Activated CD4-positive, CD25-positive, alpha-beta regulatory T cell (primary cell): Measurements from ENCODE around the gene RICTOR.
"Not testable (repeated sequence)": the region's sequence is repeated elsewhere in the genome, so short reads cannot be mapped to it uniquely, and the experiment has no call there.

Experiments used
- DNase-seq, 4 experiments: peaks; one replicate each; lab custom pipeline; 2025; lab: John Stamatoyannopoulos, UW

Gene RICTOR

GRCh38 chr5:39006650-39007049 lies 67.5 kb downstream of the RICTOR start:
- DNase-seq: no peak

- DNase-seq: no peak
These were observed 68.5 kb downstream of the RICTOR start for GRCh38 chr5:39005566-39006232.

DNA sequence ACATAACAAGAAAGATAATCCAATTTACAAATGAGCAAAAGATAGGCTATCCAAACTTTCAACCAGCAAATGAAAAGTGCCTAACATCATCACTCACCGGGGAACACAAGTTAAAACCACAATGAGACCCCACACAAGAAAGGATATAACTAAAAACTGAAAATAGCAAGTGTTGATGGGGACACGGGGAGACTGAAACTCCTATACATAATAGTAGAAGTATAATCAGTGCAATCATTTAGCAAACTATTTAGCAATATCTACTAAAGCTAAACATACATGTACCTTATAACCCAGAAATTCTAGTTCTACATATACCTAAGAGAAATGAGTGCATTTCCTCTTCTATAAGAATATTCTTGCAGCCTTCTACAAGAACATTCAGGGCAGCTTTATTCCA lies 72.5 kb downstream of the RICTOR start:
- DNase-seq: no peak

DNA sequence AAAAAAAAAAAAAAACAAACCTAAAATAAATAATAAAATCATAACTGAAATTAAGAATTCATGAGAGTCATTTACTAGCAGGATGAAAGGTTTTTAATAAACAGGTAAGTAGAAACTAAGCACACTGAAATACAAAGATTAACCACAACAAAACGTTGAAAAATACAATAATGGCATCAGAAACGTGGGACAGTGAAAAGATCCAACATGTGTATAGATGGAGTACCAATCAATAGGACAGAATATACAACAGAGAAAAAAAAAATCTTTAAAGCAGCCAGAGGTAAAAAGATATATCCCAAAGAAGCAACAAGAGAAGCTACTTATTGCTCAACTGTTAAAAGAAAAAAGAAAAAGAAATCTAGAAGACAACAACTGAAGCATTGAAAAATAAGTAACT lies 75.2 kb downstream of the RICTOR start:
- DNase-seq: no peak

DNA sequence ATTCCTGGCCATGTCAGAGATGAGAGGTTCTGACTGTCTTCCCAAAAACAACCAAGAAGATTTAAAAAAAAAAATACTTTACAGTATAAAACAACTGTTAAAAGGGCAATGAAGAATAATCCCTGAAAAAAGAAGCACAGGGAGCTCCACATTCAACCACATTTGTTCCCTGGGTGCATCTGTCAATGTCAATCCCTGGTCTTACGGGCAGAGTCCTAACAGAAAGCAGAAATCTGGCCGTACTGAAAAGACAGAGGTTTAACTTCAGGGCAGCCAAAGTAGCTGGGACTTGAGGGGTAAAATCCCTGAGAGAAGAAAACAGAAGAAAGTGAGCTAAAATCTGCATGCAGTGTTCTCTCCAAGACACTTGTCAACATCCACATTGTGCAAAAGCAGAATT lies 76.6 kb downstream of the RICTOR start:
- no peak for DNase-seq

DNA sequence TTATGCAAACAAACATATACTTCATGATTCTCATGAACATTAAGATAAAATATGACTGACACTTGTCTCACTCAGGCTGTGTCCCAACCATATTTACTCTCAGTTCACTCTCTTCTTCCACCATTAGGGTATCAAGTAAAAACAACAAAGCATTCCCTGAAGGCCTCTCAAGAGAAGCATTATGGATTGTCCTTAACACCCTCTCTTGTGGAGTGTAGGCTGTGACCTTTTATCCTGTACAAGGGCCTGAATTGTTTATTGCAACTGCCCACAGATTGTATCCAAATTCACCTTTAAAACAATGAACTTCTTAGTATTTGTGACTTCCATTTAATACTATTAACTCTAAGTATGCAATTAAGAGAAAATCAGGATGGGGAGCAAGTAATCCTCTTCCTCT lies 78.1 kb downstream of the RICTOR start:
- no peak for DNase-seq

GRCh38 chr5:38994324-38994927 lies 79.8 kb downstream of the RICTOR start:
- DNase-seq: no peak

- not testable (repeated sequence) for DNase-seq
These were observed 84.1 kb downstream of the RICTOR start for GRCh38 chr5:38989974-38990719.

- no peak for DNase-seq
These were observed 88.2 kb downstream of the RICTOR start for GRCh38 chr5:38985909-38986452.

GRCh38 chr5:38979535-38979934 lies 94.7 kb downstream of the RICTOR start:
- no peak for DNase-seq

DNA sequence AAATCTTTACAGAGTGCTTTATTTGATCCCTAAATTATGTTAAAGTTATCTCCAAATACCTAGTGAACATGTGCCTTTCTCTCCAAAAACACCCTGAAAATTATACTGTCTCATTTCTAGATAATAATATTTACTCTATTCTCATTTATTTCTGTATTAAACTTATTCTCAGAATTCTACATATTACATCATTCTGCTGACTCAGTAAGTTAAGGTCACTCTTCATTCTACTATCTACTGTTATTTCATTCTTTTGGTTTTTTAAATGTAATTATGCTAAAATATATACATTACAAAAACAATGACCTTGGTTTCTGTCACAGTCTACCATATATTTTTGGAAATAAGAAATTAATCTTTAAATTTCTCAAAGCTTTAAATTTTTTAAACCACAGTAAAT lies 96.2 kb downstream of the RICTOR start:
- DNase-seq: no peak

GRCh38 chr5:38968665-38969064 lies 105.5 kb downstream of the RICTOR start:
- no peak for DNase-seq

- DNase-seq: no peak
These were observed 112.5 kb downstream of the RICTOR start for GRCh38 chr5:38961691-38962090.

DNA sequence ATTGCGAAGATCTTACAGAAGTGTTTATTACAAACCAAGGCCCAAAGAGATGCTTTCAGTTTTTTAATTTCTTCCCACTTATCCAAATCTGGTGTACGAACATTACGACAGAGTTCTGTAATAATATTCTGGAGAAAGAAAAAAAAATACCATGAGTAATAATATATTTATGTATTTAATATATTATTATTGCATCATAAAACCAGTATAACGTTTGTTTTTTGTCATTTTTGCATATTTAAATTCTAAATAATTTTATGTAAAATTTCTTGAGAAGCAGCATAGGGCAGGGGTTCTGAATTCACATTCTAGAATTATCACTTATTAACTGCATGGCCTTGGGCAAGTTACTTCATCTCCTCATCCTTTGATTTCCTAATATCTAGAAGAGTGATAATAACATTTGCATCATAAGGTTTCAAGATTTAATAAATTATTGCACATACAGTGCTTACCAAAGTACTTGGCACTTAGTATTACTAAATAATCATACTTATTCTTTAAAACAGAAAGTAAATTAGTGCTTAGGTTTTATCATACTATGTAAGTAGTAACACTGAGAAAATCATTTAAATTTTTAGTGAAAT lies 120.7 kb downstream of the RICTOR start:
- DNase-seq: no peak

GRCh38 chr5:38948501-38948900 lies 125.7 kb downstream of the RICTOR start:
- DNase-seq: no peak

DNA sequence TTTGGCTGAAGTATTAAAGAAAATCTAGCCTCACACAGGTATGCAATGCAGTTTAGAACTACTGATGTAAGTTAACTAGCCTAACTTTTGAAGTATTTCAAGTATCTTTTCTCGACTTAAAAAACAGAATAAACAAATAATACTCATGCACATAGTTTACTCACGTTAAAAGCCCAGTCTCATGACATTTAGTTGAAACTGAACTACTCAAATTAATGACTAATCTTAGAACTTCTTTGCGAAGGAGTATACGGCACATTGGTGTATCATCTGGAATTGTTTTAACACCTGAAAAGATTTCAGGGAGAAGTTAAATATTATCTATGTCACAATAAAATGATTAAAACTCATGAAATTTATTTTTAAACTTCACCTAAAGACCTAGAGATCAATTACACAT lies 129.9 kb downstream of the RICTOR start:
- DNase-seq: no peak

GRCh38 chr5:38941912-38942311 lies 132.3 kb downstream of the RICTOR start:
- no peak for DNase-seq

DNA sequence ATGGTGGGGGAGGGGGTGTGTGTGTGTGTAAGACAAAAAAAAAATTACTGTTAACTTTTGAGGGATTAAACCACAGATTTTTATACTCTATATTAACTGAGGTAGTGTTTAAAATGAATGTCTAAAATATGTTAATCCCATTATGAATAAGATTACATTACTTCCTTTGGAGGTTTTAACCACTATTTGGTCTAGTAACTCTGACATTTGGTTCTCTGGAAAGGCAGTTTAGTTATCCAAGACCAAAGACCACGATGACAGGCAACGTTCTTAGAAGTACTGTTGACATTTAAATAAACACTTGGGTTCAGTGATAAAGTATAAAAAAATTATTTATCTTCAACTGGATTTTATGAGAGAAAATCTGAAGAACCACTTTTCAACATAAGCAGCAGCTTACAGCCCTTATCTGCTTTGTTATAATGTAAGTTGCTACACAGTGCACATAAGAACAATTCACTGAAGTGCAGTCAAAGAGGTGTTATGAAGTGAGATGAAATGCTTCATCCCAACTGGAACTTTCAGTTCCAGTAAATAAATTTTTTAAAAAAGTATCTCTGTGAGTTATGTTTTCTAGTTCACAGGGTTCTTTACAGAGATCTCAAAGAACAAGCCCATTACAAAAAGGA lies 133.9 kb downstream of the RICTOR start:
- DNase-seq: no peak

- DNase-seq: no peak
These were observed 135.2 kb downstream of the RICTOR start for GRCh38 chr5:38938973-38939372.

- DNase-seq: no peak
These were observed 135.8 kb downstream of the RICTOR start for GRCh38 chr5:38938424-38938823.

GRCh38 chr5:38936269-38936668 lies 137.9 kb downstream of the RICTOR start:
- DNase-seq: no peak

DNA sequence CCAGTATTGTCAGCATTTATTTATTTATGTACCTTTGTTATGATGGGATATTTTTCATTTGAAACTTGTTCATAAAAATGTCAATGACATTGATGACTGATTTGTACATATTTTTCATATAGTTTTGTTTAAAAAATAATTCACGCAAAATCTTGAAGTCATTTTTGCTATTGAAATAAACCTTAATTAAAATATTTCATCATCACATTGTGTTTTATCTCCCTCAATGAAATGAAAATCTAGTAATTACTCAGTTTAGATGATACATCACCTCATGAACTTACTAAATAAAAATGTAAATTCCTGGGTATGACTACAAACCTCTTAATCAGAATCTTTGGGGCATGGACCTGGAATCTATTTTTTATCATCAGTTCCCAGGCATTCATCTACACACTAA lies 138.8 kb downstream of the RICTOR start:
- no peak for DNase-seq
